Measurements from ENCODE around the gene PTPRT. TPM values are rescaled to one million over a fixed set of nuclear protein-coding genes. Genes with fewer than 3 reads are reported as not detected.

PTPRT gene
- total RNA-seq, 1 experiment from 2014 or later, result not detected

DNA sequence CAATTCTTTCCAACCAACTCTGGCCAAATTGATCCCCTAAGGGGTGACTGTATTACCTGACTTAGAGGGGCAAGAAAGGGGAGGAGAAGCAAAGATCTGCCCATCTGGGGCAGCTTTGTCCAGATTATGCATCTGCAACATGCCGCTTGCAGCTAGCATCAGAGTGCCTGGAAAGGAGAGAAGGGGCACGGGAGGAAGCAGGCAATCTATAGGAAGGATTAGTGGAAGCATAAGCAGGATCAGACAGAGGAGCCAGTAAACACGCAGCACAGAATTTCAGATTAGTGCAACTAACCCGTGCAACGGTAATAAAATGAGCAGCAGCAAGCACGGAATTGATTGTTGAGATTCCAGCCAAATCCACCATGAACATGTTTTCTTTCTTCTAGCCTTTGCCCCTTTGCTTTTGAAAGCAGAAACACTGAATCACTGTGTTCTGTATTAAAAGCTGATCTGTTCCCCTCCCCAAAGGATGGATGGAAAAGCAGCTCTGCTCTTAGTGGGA lies 927.9 kb downstream of the PTPRT start:
- CTCF ChIA-PET, result no interaction called here
- no peak for DNase-seq
- H3K4me1 Mint-ChIP-seq (ENCODE audit: low read depth, unreplicated experiment), result no peaks in the 10 kb centered on the region
- no TSS peak for BruUV-seq (replicated peaks)
- H3K27me3 Mint-ChIP-seq (ENCODE audit: unreplicated experiment), result no peaks in the 10 kb centered on the region
- H3K9me3 Mint-ChIP-seq (ENCODE audit: low read depth, unreplicated experiment), result peaks cover 12% of the 10 kb centered on the region
- no peak overlapping the region for H3K27ac Mint-ChIP-seq (ENCODE audit: unreplicated experiment)
- intact Hi-C loops (cut with micrococcal nuclease; ENCODE audit: unreplicated experiment), result no loop called here
- no peak overlapping the region for H3K4me3 Mint-ChIP-seq (ENCODE audit: low read depth, unreplicated experiment)
- TF ChIP-seq, protein P1, sequence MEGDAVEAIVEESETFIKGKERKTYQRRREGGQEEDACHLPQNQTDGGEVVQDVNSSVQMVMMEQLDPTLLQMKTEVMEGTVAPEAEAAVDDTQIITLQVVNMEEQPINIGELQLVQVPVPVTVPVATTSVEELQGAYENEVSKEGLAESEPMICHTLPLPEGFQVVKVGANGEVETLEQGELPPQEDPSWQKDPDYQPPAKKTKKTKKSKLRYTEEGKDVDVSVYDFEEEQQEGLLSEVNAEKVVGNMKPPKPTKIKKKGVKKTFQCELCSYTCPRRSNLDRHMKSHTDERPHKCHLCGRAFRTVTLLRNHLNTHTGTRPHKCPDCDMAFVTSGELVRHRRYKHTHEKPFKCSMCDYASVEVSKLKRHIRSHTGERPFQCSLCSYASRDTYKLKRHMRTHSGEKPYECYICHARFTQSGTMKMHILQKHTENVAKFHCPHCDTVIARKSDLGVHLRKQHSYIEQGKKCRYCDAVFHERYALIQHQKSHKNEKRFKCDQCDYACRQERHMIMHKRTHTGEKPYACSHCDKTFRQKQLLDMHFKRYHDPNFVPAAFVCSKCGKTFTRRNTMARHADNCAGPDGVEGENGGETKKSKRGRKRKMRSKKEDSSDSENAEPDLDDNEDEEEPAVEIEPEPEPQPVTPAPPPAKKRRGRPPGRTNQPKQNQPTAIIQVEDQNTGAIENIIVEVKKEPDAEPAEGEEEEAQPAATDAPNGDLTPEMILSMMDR (IDR thresholded peaks at IDR 0.05; ENCODE audit: unreplicated experiment), result no peak
- no peaks in the 10 kb centered on the region for H3K36me3 Mint-ChIP-seq (ENCODE audit: insufficient read depth, unreplicated experiment)

DNA sequence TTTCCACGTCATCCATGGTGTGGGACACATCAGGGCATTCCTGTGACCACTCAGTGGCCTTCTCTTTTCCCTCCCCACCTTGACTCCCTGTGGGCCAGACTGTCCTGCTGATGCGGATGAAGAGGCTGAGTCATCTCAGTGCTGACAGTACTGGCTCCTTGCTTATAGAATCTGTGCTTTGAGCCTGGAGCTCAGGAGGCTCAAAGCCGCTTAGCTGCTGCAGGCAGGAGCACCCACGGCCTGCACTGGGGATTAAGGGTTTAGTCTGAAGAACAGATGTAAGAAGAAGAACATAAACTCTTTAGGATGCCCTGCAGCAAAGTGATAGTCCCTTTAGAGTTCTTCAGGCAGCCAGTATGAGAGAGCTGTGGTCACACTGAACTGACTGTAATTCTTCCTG lies 929.5 kb downstream of the PTPRT start:
- no peak for DNase-seq
- H3K9me3 Mint-ChIP-seq (ENCODE audit: low read depth, unreplicated experiment), result peaks cover 14% of the 10 kb centered on the region
- CTCF ChIA-PET, result no interaction called here
- BruUV-seq (replicated peaks), result no TSS peak
- H3K4me3 Mint-ChIP-seq (ENCODE audit: low read depth, unreplicated experiment), result no peak overlapping the region
- H3K27me3 Mint-ChIP-seq (ENCODE audit: unreplicated experiment), result no peaks in the 10 kb centered on the region
- TF ChIP-seq, protein P1 (IDR thresholded peaks at IDR 0.05; ENCODE audit: unreplicated experiment), result no peak
- no peaks in the 10 kb centered on the region for H3K36me3 Mint-ChIP-seq (ENCODE audit: insufficient read depth, unreplicated experiment)
- H3K27ac Mint-ChIP-seq (ENCODE audit: unreplicated experiment), result no peak overlapping the region
- no peaks in the 10 kb centered on the region for H3K4me1 Mint-ChIP-seq (ENCODE audit: low read depth, unreplicated experiment)
- intact Hi-C loops (cut with micrococcal nuclease; ENCODE audit: unreplicated experiment), result no loop called here

DNA sequence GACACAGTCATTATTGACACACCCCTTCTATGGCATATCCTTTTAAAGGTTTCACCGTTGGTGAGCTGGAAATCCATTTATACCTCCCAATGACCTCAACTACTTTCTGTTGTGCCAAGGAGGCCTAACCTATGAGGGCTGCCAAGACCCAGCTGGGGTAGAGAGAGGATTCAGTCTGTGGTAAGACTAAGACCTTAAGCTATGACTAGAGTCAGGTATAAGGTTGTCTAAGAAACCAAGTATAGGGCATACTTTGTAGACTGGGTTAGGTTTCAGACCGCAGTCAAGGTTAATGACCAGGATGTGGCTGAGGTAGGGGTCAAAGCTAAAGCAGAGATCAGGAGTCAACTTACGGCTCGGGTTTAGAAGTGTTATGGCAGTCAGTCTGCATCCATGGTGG lies 930.3 kb downstream of the PTPRT start:
- H3K27ac Mint-ChIP-seq (ENCODE audit: unreplicated experiment), result no peak overlapping the region
- BruUV-seq (replicated peaks), result no TSS peak

DNA sequence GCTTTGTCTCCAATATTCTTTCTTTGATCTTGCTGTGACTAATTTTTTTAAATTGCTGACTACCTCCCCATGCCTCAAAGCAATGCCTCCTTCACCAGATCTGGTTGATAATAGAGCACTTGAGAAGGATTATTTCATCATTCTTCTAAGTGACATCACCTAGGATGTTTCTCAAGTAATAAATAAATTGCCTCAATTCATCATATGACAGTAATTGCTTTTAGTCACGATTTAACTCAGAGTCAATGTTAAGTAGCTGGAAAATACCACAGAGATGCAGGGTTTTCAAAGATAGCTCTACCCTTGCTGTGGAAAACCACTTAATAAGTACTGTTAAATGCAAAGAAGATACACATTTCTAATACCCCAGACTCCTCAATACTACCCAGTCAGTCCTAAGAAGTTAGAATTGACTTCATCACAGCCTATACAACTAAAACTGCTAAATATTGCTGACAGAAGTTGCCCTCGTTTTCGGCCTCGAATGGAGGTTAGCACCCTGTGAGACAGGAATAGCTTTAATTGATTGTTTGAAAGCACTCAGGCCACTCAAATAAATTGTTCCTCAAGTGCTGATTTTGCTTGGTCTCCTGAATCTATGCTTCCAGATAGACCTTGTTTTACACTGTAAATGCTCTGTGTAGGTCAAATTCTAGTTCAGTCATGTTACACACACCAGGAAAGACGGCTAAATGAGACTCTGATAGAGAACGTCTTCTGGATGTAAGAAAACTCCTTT lies 931.0 kb downstream of the PTPRT start:
- intact Hi-C loops (cut with micrococcal nuclease; ENCODE audit: unreplicated experiment), result no loop called here
- peaks cover 11% of the 10 kb centered on the region for H3K9me3 Mint-ChIP-seq (ENCODE audit: low read depth, unreplicated experiment)
- CTCF ChIA-PET, result no interaction called here
- no peaks in the 10 kb centered on the region for H3K36me3 Mint-ChIP-seq (ENCODE audit: insufficient read depth, unreplicated experiment)
- no peaks in the 10 kb centered on the region for H3K4me1 Mint-ChIP-seq (ENCODE audit: low read depth, unreplicated experiment)
- no peak overlapping the region for H3K27ac Mint-ChIP-seq (ENCODE audit: unreplicated experiment)
- DNase-seq, result no peak
- no peak overlapping the region for H3K4me3 Mint-ChIP-seq (ENCODE audit: low read depth, unreplicated experiment)
- no peaks in the 10 kb centered on the region for H3K27me3 Mint-ChIP-seq (ENCODE audit: unreplicated experiment)
- no TSS peak for BruUV-seq (replicated peaks)
- TF ChIP-seq, protein P1 (IDR thresholded peaks at IDR 0.05; ENCODE audit: unreplicated experiment), result no peak

More for the DNA sequence above, 930.3 kb downstream of the PTPRT start:
- TF ChIP-seq, protein P1 (IDR thresholded peaks at IDR 0.05; ENCODE audit: unreplicated experiment), result no peak
- Mint-ChIP-seq H3K9me3 (ENCODE audit: low read depth, unreplicated experiment) (peaks cover 11% of the 10 kb centered on the region), H3K27me3 (ENCODE audit: unreplicated experiment) (no peaks in the 10 kb centered on the region), H3K4me1 (ENCODE audit: low read depth, unreplicated experiment) (no peaks in the 10 kb centered on the region), H3K36me3 (ENCODE audit: insufficient read depth, unreplicated experiment) (no peaks in the 10 kb centered on the region), H3K4me3 (ENCODE audit: low read depth, unreplicated experiment) (no peak overlapping the region)
- DNase-seq, result no peak
- intact Hi-C loops (cut with micrococcal nuclease; ENCODE audit: unreplicated experiment), result no loop called here
- CTCF ChIA-PET, result no interaction called here
